Measurements from ENCODE around the gene PIP4K2A.

GRCh38 chr10:22605168-22605567 lies 109.2 kb downstream of the PIP4K2A start:
- TF ChIP-seq CTCF (IDR thresholded peaks at IDR 0.05) (no peak), POLR2A (IDR thresholded peaks at IDR 0.05) (no peak), EP300 (IDR thresholded peaks at IDR 0.05) (peak; percentile 25 to 69)
